ENCODE data around the gene NALCN. TPM values are rescaled to one million over a fixed set of nuclear protein-coding genes. Genes with fewer than 3 reads are reported as not detected.
A peak's percentile ranks its signal among the peaks of the same experiment; 100 is the strongest.

The NALCN gene
- 1 to 10 TPM in 3 of 4 donors, under 1 TPM in 1; 0.76 to 3.3 (median 1.8) TPM for total RNA-seq

- 3% methylated on average over 35 of the region's 85 CpGs for WGBS
- peak within 1 kb of the TSS; percentile 26 for H3K27ac ChIP-seq
- H3K9me3 ChIP-seq: no peaks in the 10 kb centered on the region
- H3K4me1 ChIP-seq: peaks cover 12% of the 10 kb centered on the region
- peak within 1 kb of the TSS; percentile 62 for H3K4me3 ChIP-seq
- TF ChIP-seq EP300 (IDR thresholded peaks at IDR 0.05) (no peak), CTCF (IDR thresholded peaks at IDR 0.05) (no peak), POLR2A (IDR thresholded peaks at IDR 0.05) (no peak), POLR2AphosphoS5 (IDR thresholded peaks at IDR 0.05) (no peak)
- DNase-seq (ENCODE audit: low spot score in 2 of 2): peak in 1 of 2 donors; percentile 60
- H3K27me3 ChIP-seq: peaks cover 24% of the 10 kb centered on the region
- no peaks in the 10 kb centered on the region for H3K36me3 ChIP-seq
Measured at GRCh38 chr13:101416181-101417042, at the start of gene NALCN. TSS of gene NALCN (minus strand) at chr13:101416508. CDS start at chr13:101399126, 17,382 bp downstream.

GRCh38 chr13:101465877-101466276, 49.6 kb upstream of the NALCN start:
- H3K4me1 ChIP-seq: no peaks in the 10 kb centered on the region
- no peak for DNase-seq (ENCODE audit: low spot score in 2 of 2)
- 58% methylated on average over 3 of the region's 3 CpGs for WGBS
- no peaks in the 10 kb centered on the region for H3K36me3 ChIP-seq
- H3K27me3 ChIP-seq: no peaks in the 10 kb centered on the region
- TF ChIP-seq CTCF (IDR thresholded peaks at IDR 0.05) (no peak), POLR2AphosphoS5 (IDR thresholded peaks at IDR 0.05) (no peak), POLR2A (IDR thresholded peaks at IDR 0.05) (no peak), EP300 (IDR thresholded peaks at IDR 0.05) (no peak)
- no peaks in the 10 kb centered on the region for H3K9me3 ChIP-seq
- H3K27ac ChIP-seq: no peak overlapping the region
- H3K4me3 ChIP-seq: no peak overlapping the region

- Histone ChIP-seq H3K4me3 (no peak overlapping the region), H3K9me3 (no peaks in the 10 kb centered on the region), H3K4me1 (peaks cover 12% of the 10 kb centered on the region), H3K27ac (no peak overlapping the region), H3K27me3 (peaks cover 3% of the 10 kb centered on the region), H3K36me3 (no peaks in the 10 kb centered on the region)
- 75% methylated on average over 2 of the region's 2 CpGs for WGBS
- DNase-seq (ENCODE audit: low spot score in 2 of 2): no peak
- TF ChIP-seq POLR2A (IDR thresholded peaks at IDR 0.05) (no peak), POLR2AphosphoS5 (IDR thresholded peaks at IDR 0.05) (no peak), EP300 (IDR thresholded peaks at IDR 0.05) (no peak), CTCF (IDR thresholded peaks at IDR 0.05) (no peak)
Measured at GRCh38 chr13:101457176-101457575, 40.9 kb upstream of the NALCN start.

GRCh38 chr13:101455863-101456262, 39.6 kb upstream of the NALCN start:
- Histone ChIP-seq H3K36me3 (no peaks in the 10 kb centered on the region), H3K27ac (peak overlapping the region; percentile 30), H3K4me1 (peaks cover 20% of the 10 kb centered on the region), H3K4me3 (no peak overlapping the region), H3K9me3 (no peaks in the 10 kb centered on the region), H3K27me3 (peaks cover 3% of the 10 kb centered on the region)
- 41% methylated on average over 3 of the region's 3 CpGs for WGBS
- TF ChIP-seq CTCF (IDR thresholded peaks at IDR 0.05): no peak
- no peak for TF ChIP-seq EP300 (IDR thresholded peaks at IDR 0.05)
- TF ChIP-seq POLR2A (IDR thresholded peaks at IDR 0.05): no peak
- TF ChIP-seq POLR2AphosphoS5 (IDR thresholded peaks at IDR 0.05): no peak
- DNase-seq (ENCODE audit: low spot score in 2 of 2): no peak

- DNase-seq (ENCODE audit: low spot score in 2 of 2): no peak
- no peaks in the 10 kb centered on the region for H3K9me3 ChIP-seq
- TF ChIP-seq POLR2A (IDR thresholded peaks at IDR 0.05) (no peak), EP300 (IDR thresholded peaks at IDR 0.05) (no peak), CTCF (IDR thresholded peaks at IDR 0.05) (no peak), POLR2AphosphoS5 (IDR thresholded peaks at IDR 0.05) (no peak)
- 65% methylated on average over 2 of the region's 2 CpGs for WGBS
- H3K27ac ChIP-seq: no peak overlapping the region
- no peak overlapping the region for H3K4me3 ChIP-seq
- no peaks in the 10 kb centered on the region for H3K36me3 ChIP-seq
- peaks cover 3% of the 10 kb centered on the region for H3K27me3 ChIP-seq
- H3K4me1 ChIP-seq: peaks cover 24% of the 10 kb centered on the region
Measured at GRCh38 chr13:101454767-101455166, 38.5 kb upstream of the NALCN start.

Data from suprapubic skin (tissue), 4 donors.